ENCODE measurements around the gene POF1B.

- TF ChIP-seq CTCF (optimal IDR thresholded peaks at IDR 0.05 in 1 of 3, IDR thresholded peaks at IDR 0.05 in 1 of 3, conservative IDR thresholded peaks at IDR 0.05 in 1 of 3; ENCODE audit: extremely low read depth in 1 of 3, insufficient read depth in 2 of 3, low read length in 3 of 3) (no peak), EZH2 (IDR thresholded peaks at IDR 0.05; ENCODE audit: low read length) (no peak)
These were observed 39.8 kb upstream of the POF1B start for GRCh38 chrX:85419293-85419692.

All from keratinocyte (primary cell).